Fibroblast of lung (primary cell): Measurements from ENCODE around the gene SKIL. TPM values are rescaled to one million over a fixed set of nuclear protein-coding genes. Genes with fewer than 3 reads are reported as not detected.
A peak's percentile ranks its signal among the peaks of the same experiment; 100 is the strongest.

Source experiments
- DNase-seq, 2 donors: peaks; one replicate each; pipeline versions ENCODE4 v3.0.0 to v3.0.0-alpha.2; 2010; ENCODE audit warnings: low read depth in 2 of 2
- H2AFZ ChIP-seq: 2 replicates; pipeline ENCODE4 v1.5.1; 2012; ENCODE audit warnings: low read length, control low read depth, inconsistent platforms
- H3K27ac ChIP-seq: 2 replicates; pipeline ENCODE4 v1.5.1; 2011; ENCODE audit warnings: low read length, control low read depth; ENCODE audit not compliant: insufficient read depth
- H3K27me3 ChIP-seq: 2 replicates; pipeline ENCODE4 v1.5.1; 2011; ENCODE audit warnings: mild to moderate bottlenecking, low read length; ENCODE audit not compliant: control insufficient read depth, insufficient read depth
- H3K36me3 ChIP-seq: 2 replicates; pipeline ENCODE4 v1.5.1; 2011; ENCODE audit warnings: low read length; ENCODE audit not compliant: control insufficient read depth, insufficient read depth
- H3K4me1 ChIP-seq: 2 replicates; pipeline ENCODE4 v1.5.1; 2011; ENCODE audit warnings: low read length; ENCODE audit not compliant: control insufficient read depth, insufficient read depth; ENCODE audit errors: extremely low read depth
- H3K4me2 ChIP-seq: 2 replicates; pipeline ENCODE4 v1.5.1; 2011; ENCODE audit warnings: low read length, control low read depth; ENCODE audit not compliant: insufficient read depth; ENCODE audit errors: extremely low read depth
- H3K4me3 ChIP-seq, 4 experiments: fragments of 200-600 bp in 1 of 4; sonication (generic) in 1 of 4; replicated peaks in 1 of 4; 2 replicates each; pipeline ENCODE4 v1.5.1; 2011 to 2016; ENCODE audit warnings: low read length in 4 of 4, low read depth in 3 of 4, mild to moderate bottlenecking in 3 of 4, control low read depth in 2 of 4, inconsistent platforms in 1 of 4, mixed read lengths in 1 of 4; ENCODE audit not compliant: insufficient read depth in 1 of 4; ENCODE audit errors: control extremely low read depth in 1 of 4
- H3K79me2 ChIP-seq: 2 replicates; pipeline ENCODE4 v1.5.1; 2012; ENCODE audit warnings: mild to moderate bottlenecking, low read length, inconsistent platforms; ENCODE audit not compliant: control insufficient read depth, insufficient read depth
- H3K9ac ChIP-seq: 2 replicates; pipeline ENCODE4 v1.5.1; 2011; ENCODE audit warnings: mild to moderate bottlenecking, low read length, control low read depth; ENCODE audit not compliant: insufficient read depth
- H3K9me3 ChIP-seq: 2 replicates; pipeline ENCODE4 v1.5.1; 2012; ENCODE audit warnings: low read depth, low read length; ENCODE audit not compliant: control insufficient read depth, insufficient read depth
- H4K20me1 ChIP-seq: 2 replicates; pipeline ENCODE4 v1.5.1; 2011; ENCODE audit warnings: low read length; ENCODE audit not compliant: control insufficient read depth, insufficient read depth; ENCODE audit errors: extremely low read depth
- EZH2 ChIP-seq: IDR thresholded peaks from 2 replicates; pipeline ENCODE4 v1.5.1; 2012; ENCODE audit warnings: low read length, control low read depth, mild to moderate bottlenecking; ENCODE audit errors: missing control alignments
- polyA plus RNA-seq, 2 donors: library from polyadenylated mRNA; depleted of rRNA in 1 of 2; stranded (reverse) in 1 of 2; unstranded in 1 of 2; fragments of >200 nt; gene quantifications; 2 replicates each; pipeline ENCODE4 v1.2.1, GENCODE V29; 2011 to 2012; ENCODE audit warnings: missing spikeins in 1 of 2
- total RNA-seq: library from RNA; depleted of rRNA; stranded (reverse); fragments of >200 nt; gene quantifications from 2 replicates; pipeline ENCODE4 v1.2.1, GENCODE V29; 2014
- TF ChIP-seq, protein P1 (sequence below), 2 donors: IDR thresholded peaks in 1 of 2; conservative IDR thresholded peaks in 1 of 2; 1 replicate in 1 of 2; 2 replicates in 1 of 2; pipeline ENCODE4 v1.5.1; 2011 to 2012; ENCODE audit warnings: low read length in 2 of 2, control low read depth in 1 of 2, inconsistent platforms in 1 of 2, low read depth in 1 of 2, mild to moderate bottlenecking in 1 of 2

Gene SKIL
- total and polyA plus RNA-seq, 2 donors (not counting 1 experiment from before 2014, with no cell fraction given), result 15.3 to 33.4 TPM

DNA sequence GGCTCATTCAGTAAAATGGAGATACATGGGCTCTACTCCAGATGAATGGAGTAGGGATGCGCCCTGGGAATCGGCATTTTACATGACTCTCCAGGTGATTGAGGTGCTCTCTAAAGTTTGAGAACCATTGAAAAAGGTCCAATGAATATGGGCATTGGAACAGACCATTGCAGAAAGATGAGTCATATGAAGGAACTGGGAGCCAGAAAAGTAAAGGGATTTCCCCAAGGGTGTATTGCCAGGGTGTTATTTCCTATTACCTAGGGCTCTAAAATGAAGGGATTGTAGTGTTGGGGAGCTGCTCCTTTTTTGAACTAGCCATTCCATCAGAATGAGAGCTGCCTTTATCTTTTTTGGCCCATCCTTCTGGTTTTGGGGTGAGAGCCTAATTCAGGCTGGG is 82.8 kb downstream of the SKIL start:
- TF ChIP-seq EZH2, result no peak
- TF ChIP-seq, protein P1, sequence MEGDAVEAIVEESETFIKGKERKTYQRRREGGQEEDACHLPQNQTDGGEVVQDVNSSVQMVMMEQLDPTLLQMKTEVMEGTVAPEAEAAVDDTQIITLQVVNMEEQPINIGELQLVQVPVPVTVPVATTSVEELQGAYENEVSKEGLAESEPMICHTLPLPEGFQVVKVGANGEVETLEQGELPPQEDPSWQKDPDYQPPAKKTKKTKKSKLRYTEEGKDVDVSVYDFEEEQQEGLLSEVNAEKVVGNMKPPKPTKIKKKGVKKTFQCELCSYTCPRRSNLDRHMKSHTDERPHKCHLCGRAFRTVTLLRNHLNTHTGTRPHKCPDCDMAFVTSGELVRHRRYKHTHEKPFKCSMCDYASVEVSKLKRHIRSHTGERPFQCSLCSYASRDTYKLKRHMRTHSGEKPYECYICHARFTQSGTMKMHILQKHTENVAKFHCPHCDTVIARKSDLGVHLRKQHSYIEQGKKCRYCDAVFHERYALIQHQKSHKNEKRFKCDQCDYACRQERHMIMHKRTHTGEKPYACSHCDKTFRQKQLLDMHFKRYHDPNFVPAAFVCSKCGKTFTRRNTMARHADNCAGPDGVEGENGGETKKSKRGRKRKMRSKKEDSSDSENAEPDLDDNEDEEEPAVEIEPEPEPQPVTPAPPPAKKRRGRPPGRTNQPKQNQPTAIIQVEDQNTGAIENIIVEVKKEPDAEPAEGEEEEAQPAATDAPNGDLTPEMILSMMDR (conservative IDR thresholded peaks at IDR 0.05 in 1 of 2, IDR thresholded peaks at IDR 0.05 in 1 of 2; ENCODE audit: low read depth in 1 of 2, low read length in 2 of 2), result no peak
- H3K4me1 ChIP-seq, result peaks cover 6% of the 10 kb centered on the region
- DNase-seq, result peak in 1 of 2 donors; percentile 57
- no peak overlapping the region for H3K9ac ChIP-seq
- peaks cover 13% of the 10 kb centered on the region for H3K36me3 ChIP-seq
- no peaks in the 10 kb centered on the region for H3K79me2 ChIP-seq
- no peaks in the 10 kb centered on the region for H4K20me1 ChIP-seq
- no peak overlapping the region for H2AFZ ChIP-seq
- H3K27ac ChIP-seq, result no peak overlapping the region
- H3K4me2 ChIP-seq, result no peak overlapping the region
- no peaks in the 10 kb centered on the region for H3K9me3 ChIP-seq
- H3K4me3 ChIP-seq, result no peak overlapping the region
- no peaks in the 10 kb centered on the region for H3K27me3 ChIP-seq

DNA sequence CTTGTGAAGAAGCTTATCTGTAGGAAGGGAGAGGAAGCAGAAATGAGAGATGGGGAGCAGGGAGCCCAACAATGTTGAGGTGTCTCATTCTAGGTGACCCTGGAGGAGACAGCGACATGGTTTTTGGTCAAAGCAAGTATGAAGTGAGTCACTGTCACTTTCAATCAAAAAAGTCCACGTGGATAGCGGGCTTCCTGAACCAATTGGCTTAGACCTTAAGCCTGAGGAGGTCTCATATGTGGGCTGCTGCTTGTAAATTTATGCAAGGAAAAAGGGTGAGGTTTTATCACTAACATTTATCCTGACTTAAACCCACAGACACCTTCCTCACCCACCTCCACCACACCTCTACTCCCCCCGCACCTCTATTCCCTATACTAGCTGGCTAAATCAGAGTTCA is 83.9 kb downstream of the SKIL start:
- Histone ChIP-seq H3K27me3 (no peaks in the 10 kb centered on the region), H3K4me1 (peaks cover 6% of the 10 kb centered on the region), H2AFZ (no peak overlapping the region), H4K20me1 (no peaks in the 10 kb centered on the region), H3K4me2 (no peak overlapping the region), H3K9ac (no peak overlapping the region), H3K4me3 (no peak overlapping the region), H3K9me3 (no peaks in the 10 kb centered on the region), H3K79me2 (no peaks in the 10 kb centered on the region), H3K27ac (no peak overlapping the region), H3K36me3 (peaks cover 8% of the 10 kb centered on the region)
- TF ChIP-seq, protein P1 (conservative IDR thresholded peaks at IDR 0.05 in 1 of 2, IDR thresholded peaks at IDR 0.05 in 1 of 2; ENCODE audit: low read depth in 1 of 2, low read length in 2 of 2), result no peak
- DNase-seq, result no peak

DNA sequence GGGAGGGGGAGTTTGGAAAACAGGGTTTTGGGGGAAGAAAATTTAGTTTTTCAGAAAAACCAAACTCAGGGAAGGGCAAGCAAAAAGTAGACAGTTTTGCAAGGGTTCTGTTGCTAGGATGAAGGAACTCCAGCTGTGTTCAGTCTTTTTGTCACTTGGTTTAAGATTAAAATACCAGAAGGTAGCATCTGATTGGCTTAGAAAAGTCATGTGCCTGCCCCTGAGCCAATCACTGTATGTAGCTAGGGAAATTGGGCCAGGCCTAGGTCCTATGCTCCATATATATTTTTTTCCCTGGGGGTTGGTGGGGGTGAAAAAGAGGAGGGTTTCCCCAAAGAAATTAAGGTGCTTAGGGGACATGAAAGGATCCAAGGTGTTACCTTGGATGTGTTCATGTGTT is 85.4 kb downstream of the SKIL start:
- H3K27ac ChIP-seq, result no peak overlapping the region
- H3K9me3 ChIP-seq, result no peaks in the 10 kb centered on the region
- DNase-seq, result peak in 1 of 2 donors; percentile 59
- H3K4me1 ChIP-seq, result peaks cover 5% of the 10 kb centered on the region
- H3K27me3 ChIP-seq, result no peaks in the 10 kb centered on the region
- H3K4me3 ChIP-seq, result no peak overlapping the region
- H2AFZ ChIP-seq, result no peak overlapping the region
- TF ChIP-seq, protein P1 (conservative IDR thresholded peaks at IDR 0.05 in 1 of 2, IDR thresholded peaks at IDR 0.05 in 1 of 2; ENCODE audit: low read depth in 1 of 2, low read length in 2 of 2), result no peak
- TF ChIP-seq EZH2, result no peak
- peaks cover 4% of the 10 kb centered on the region for H3K36me3 ChIP-seq
- H3K9ac ChIP-seq, result no peak overlapping the region
- H3K79me2 ChIP-seq, result no peaks in the 10 kb centered on the region
- no peaks in the 10 kb centered on the region for H4K20me1 ChIP-seq
- H3K4me2 ChIP-seq, result no peak overlapping the region
